Panc1 (cell line): ENCODE measurements around the gene TSPO2. TPM values are rescaled to one million over a fixed set of nuclear protein-coding genes. Genes with fewer than 3 reads are reported as not detected.

ENCODE experiments used
- ATAC-seq: fragments of 200-7000 bp; cut with Tn5 transposase; 2 replicates; pipeline ENCODE4 v1.9.1; 2020; ENCODE audit warnings: mild to moderate bottlenecking, moderate library complexity
- BruUV-seq: library from RNA; stranded (reverse); fragments of 400-500 nt; replicated peaks from 2 replicates; lab custom pipeline; 2021; lab: Mats Ljungman, UMichigan
- CTCF ChIA-PET: fragments of 300-600 bp; sonication (Branson Sonifier 250); formaldehyde crosslinking; loops from one replicate; lab custom pipeline; 2022; ENCODE audit warnings: antibody characterized with exemption; lab: Charles Lee
- POLR2A ChIA-PET: fragments of 300-600 bp; sonication (Branson Sonifier 250); formaldehyde crosslinking; loops from one replicate; lab custom pipeline; 2022; ENCODE audit warnings: antibody characterized with exemption; lab: Charles Lee
- DNase-seq: peaks from one replicate; pipeline ENCODE4 v3.0.0-alpha.2; 2010; ENCODE audit warnings: low read depth, low spot score
- H3K27ac ChIP-seq: 2 replicates; pipeline ENCODE4 v1.5.1; 2011; ENCODE audit warnings: mild to moderate bottlenecking, low read length, inconsistent platforms
- H3K27me3 ChIP-seq: fragments of 200-500 bp; sonication (Bioruptor generic); 2 replicates; pipeline ENCODE4 v1.6.0; 2014; ENCODE audit warnings: low read length, inconsistent platforms; ENCODE audit not compliant: control insufficient read depth, insufficient read depth
- H3K36me3 ChIP-seq: fragments of 200-500 bp; sonication (Bioruptor generic); 2 replicates; pipeline ENCODE4 v1.5.1; 2014; ENCODE audit warnings: inconsistent platforms, mild to moderate bottlenecking, low read length, moderate library complexity; ENCODE audit not compliant: control insufficient read depth, insufficient read depth
- H3K4me1 ChIP-seq: 2 replicates; pipeline ENCODE4 v1.5.1; 2011; ENCODE audit warnings: inconsistent platforms, mild to moderate bottlenecking, low read length, moderate library complexity; ENCODE audit not compliant: control insufficient read depth, insufficient read depth
- H3K4me3 ChIP-seq, 2 experiments: 2 replicates each; pipeline ENCODE4 v1.5.1; 2011 to 2012; ENCODE audit warnings: low read depth in 2 of 2, low read length in 2 of 2, mild to moderate bottlenecking in 2 of 2, inconsistent platforms in 1 of 2, moderate library complexity in 1 of 2
- H3K9me3 ChIP-seq: fragments of 200-500 bp; sonication (Bioruptor generic); 2 replicates; pipeline ENCODE4 v1.5.1; 2014; ENCODE audit warnings: low read depth, mild to moderate bottlenecking, inconsistent platforms, low read length, moderate library complexity; ENCODE audit not compliant: control insufficient read depth, insufficient read depth
- CTCF ChIP-seq: fragments of 450-650 bp; IDR thresholded peaks from 2 replicates; pipeline ENCODE4 v1.5.1; 2017; ENCODE audit warnings: mild to moderate bottlenecking
- POLR2AphosphoS5 ChIP-seq: IDR thresholded peaks from 2 replicates; pipeline ENCODE4 v1.6.1; 2012; ENCODE audit warnings: mild to moderate bottlenecking, low read depth, low read length, moderate library complexity
- REST ChIP-seq, 2 experiments: IDR thresholded peaks; 2 replicates each; pipeline ENCODE4 v1.6.1; 2011 to 2012; ENCODE audit warnings: low read depth in 2 of 2, control low read depth in 1 of 2, low read length in 1 of 2, mild to moderate bottlenecking in 1 of 2, moderate library complexity in 1 of 2; ENCODE audit not compliant: insufficient read depth in 1 of 2
- SIN3A ChIP-seq: IDR thresholded peaks from 2 replicates; pipeline ENCODE4 v1.6.1; 2012; ENCODE audit warnings: low read depth, mild to moderate bottlenecking, low read length, moderate library complexity, borderline replicate concordance; ENCODE audit not compliant: insufficient read depth
- TCF7L2 ChIP-seq: IDR thresholded peaks from 2 replicates; pipeline ENCODE4 v1.6.1; 2011; ENCODE audit warnings: mild to moderate bottlenecking, low read depth, low read length, inconsistent platforms
- in situ Hi-C: cut with HindIII; loops from 2 replicates; pipeline ENCODE4 v1.10.0; 2016; ENCODE audit warnings: low sequenced_read_pairs, low pct_unique_long_range_greater_than_20kb
- intact Hi-C: fragments of 100-400 bp; cut with micrococcal nuclease; formaldehyde crosslinking; loops from one replicate; pipeline ENCODE4 v1.10.0; 2022; ENCODE audit not compliant: unreplicated experiment
- total RNA-seq: library from RNA; stranded (reverse); gene quantifications from one replicate; pipeline ENCODE4 v1.2.1, GENCODE V29; 2021; ENCODE audit not compliant: unreplicated experiment

The TSPO2 gene
- total RNA-seq, 1 experiment from 2014 or later: not detected

GRCh38 chr6:41040940-41041536 is 1.2 kb upstream of the TSPO2 start:
- BruUV-seq: no TSS peak
- DNase-seq: no peak
- Histone ChIP-seq H3K4me3 (no peak overlapping the region), H3K9me3 (no peaks in the 10 kb centered on the region), H3K36me3 (no peaks in the 10 kb centered on the region), H3K27ac (no peak overlapping the region), H3K27me3 (no peaks in the 10 kb centered on the region), H3K4me1 (0 out of 2 replicates have a peak, but pooled peaks cover 7% of the 10 kb centered on the region)
- intact Hi-C loops (no loop called here), in situ Hi-C loops (no loop called here)
- CTCF ChIA-PET: no interaction called here
- TF ChIP-seq TCF7L2 (no peak), SIN3A (no peak), POLR2AphosphoS5 (no peak), CTCF (no peak), REST (IDR thresholded peaks at IDR 0.05; ENCODE audit: insufficient read depth in 1 of 2, low read depth in 2 of 2, low read length in 1 of 2) (no peak)
- ATAC-seq: no peak
- POLR2A ChIA-PET: no interaction called here

- H3K9me3 ChIP-seq: no peaks in the 10 kb centered on the region
- 0 out of 2 replicates have a peak, but pooled peaks cover 7% of the 10 kb centered on the region for H3K4me1 ChIP-seq
- BruUV-seq: no TSS peak
- H3K27ac ChIP-seq: no peak overlapping the region
- CTCF ChIA-PET: no interaction called here
- ATAC-seq: no peak
- POLR2A ChIA-PET: no interaction called here
- H3K27me3 ChIP-seq: no peaks in the 10 kb centered on the region
- intact Hi-C loops (no loop called here), in situ Hi-C loops (no loop called here)
- DNase-seq: no peak
- no peak overlapping the region for H3K4me3 ChIP-seq
- no peaks in the 10 kb centered on the region for H3K36me3 ChIP-seq
- no peak for TF ChIP-seq SIN3A
- no peak for TF ChIP-seq POLR2AphosphoS5
- TF ChIP-seq REST (IDR thresholded peaks at IDR 0.05; ENCODE audit: insufficient read depth in 1 of 2, low read depth in 2 of 2, low read length in 1 of 2): no peak
- no peak for TF ChIP-seq CTCF
- no peak for TF ChIP-seq TCF7L2
These were observed 884 bp downstream of the TSPO2 start for GRCh38 chr6:41043151-41043550.
